ENCODE data around the gene FBXO31. TPM values are rescaled to one million over a fixed set of nuclear protein-coding genes. Genes with fewer than 3 reads are reported as not detected.

The FBXO31 gene
- total and polyA plus RNA-seq, 2 of the 13 experiments (the other 11 are each of a cell fraction or from before 2014, with no cell fraction given), result 92.4 to 101 TPM

DNA sequence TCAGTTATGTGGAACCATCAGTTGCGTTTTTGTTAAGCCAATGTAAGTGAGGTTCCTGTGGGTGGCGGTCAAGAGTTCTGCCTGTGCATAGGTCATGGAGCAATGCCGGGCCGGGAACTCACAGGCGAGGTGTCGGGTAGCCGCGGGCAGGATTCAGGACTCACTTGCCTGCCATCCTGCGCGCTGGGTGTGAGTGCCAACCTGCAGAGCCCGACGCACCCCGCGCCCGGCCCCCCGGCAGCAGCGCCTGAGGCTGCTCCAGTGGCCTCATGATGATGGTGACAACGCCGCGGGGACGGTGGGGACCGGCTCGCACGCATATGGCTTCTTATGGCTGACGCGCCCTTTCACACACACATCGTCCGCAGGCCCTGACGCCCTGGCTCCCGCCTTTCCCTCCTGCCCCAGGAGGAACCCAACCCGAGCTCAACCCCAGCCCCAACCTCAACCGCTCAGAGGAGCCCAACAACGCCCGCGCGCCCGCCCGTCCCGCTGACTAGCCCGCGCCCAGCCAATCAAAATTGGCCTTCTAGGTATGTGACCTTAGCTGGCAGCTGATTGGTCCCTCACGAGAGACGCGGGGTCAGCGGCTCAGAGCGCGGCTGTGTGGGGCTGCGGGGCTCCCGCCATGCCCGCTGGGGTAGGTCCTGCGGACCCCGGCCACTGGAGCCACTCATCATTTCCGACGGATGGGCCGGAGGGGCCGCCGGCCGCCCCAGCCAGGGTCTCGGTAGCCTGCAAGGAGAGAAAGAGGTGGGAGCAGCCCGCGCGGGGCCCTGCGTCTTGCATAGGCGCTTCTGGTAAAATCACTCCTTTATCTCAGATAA lies 66.4 kb downstream of the FBXO31 start, which contains the start of gene C16orf95 (continued):
- peak; percentile 77 for TF ChIP-seq DRAP1 (CRISPR knock-in tag; IDR thresholded peaks at IDR 0.05)
- no peak for TF ChIP-seq NFATC3 (CRISPR knock-in tag; IDR thresholded peaks at IDR 0.05)
- TF ChIP-seq CBX1 (IDR thresholded peaks at IDR 0.05; ENCODE audit: low read depth), result peak; percentile 51
- TF ChIP-seq, protein P1, sequence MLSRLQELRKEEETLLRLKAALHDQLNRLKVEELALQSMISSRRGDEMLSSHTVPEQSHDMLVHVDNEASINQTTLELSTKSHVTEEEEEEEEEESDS (CRISPR knock-in tag; IDR thresholded peaks at IDR 0.05; ENCODE audit: borderline replicate concordance), result no peak
- TF ChIP-seq, protein P2, sequence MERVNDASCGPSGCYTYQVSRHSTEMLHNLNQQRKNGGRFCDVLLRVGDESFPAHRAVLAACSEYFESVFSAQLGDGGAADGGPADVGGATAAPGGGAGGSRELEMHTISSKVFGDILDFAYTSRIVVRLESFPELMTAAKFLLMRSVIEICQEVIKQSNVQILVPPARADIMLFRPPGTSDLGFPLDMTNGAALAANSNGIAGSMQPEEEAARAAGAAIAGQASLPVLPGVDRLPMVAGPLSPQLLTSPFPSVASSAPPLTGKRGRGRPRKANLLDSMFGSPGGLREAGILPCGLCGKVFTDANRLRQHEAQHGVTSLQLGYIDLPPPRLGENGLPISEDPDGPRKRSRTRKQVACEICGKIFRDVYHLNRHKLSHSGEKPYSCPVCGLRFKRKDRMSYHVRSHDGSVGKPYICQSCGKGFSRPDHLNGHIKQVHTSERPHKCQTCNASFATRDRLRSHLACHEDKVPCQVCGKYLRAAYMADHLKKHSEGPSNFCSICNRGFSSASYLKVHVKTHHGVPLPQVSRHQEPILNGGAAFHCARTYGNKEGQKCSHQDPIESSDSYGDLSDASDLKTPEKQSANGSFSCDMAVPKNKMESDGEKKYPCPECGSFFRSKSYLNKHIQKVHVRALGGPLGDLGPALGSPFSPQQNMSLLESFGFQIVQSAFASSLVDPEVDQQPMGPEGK (CRISPR knock-in tag; IDR thresholded peaks at IDR 0.05), result peak; percentile 74
- TF ChIP-seq CENPBD1 (CRISPR knock-in tag; IDR thresholded peaks at IDR 0.05; ENCODE audit: borderline replicate concordance, low read depth), result no peak
- TF ChIP-seq TEAD2 (CRISPR knock-in tag; IDR thresholded peaks at IDR 0.05), result no peak
- peak; percentile 72 for TF ChIP-seq ZNF547 (CRISPR knock-in tag; IDR thresholded peaks at IDR 0.05)
- TF ChIP-seq, protein P3, sequence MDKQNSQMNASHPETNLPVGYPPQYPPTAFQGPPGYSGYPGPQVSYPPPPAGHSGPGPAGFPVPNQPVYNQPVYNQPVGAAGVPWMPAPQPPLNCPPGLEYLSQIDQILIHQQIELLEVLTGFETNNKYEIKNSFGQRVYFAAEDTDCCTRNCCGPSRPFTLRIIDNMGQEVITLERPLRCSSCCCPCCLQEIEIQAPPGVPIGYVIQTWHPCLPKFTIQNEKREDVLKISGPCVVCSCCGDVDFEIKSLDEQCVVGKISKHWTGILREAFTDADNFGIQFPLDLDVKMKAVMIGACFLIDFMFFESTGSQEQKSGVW (CRISPR knock-in tag; IDR thresholded peaks at IDR 0.05; ENCODE audit: borderline replicate concordance), result no peak
- peak; percentile 56; the same call in 1 of the 2 replicates for TF ChIP-seq ZNF609 (CRISPR knock-in tag; IDR thresholded peaks at IDR 0.05; ENCODE audit: borderline replicate concordance)
- TF ChIP-seq, protein P4, sequence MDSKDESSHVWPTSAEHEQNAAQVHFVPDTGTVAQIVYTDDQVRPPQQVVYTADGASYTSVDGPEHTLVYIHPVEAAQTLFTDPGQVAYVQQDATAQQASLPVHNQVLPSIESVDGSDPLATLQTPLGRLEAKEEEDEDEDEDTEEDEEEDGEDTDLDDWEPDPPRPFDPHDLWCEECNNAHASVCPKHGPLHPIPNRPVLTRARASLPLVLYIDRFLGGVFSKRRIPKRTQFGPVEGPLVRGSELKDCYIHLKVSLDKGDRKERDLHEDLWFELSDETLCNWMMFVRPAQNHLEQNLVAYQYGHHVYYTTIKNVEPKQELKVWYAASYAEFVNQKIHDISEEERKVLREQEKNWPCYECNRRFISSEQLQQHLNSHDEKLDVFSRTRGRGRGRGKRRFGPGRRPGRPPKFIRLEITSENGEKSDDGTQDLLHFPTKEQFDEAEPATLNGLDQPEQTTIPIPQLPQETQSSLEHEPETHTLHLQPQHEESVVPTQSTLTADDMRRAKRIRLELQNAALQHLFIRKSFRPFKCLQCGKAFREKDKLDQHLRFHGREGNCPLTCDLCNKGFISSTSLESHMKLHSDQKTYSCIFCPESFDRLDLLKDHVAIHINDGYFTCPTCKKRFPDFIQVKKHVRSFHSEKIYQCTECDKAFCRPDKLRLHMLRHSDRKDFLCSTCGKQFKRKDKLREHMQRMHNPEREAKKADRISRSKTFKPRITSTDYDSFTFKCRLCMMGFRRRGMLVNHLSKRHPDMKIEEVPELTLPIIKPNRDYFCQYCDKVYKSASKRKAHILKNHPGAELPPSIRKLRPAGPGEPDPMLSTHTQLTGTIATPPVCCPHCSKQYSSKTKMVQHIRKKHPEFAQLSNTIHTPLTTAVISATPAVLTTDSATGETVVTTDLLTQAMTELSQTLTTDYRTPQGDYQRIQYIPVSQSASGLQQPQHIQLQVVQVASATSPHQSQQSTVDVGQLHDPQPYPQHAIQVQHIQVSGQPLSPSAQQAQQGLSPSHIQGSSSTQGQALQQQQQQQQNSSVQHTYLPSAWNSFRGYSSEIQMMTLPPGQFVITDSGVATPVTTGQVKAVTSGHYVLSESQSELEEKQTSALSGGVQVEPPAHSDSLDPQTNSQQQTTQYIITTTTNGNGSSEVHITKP (CRISPR knock-in tag; IDR thresholded peaks at IDR 0.05; ENCODE audit: low read depth), result no peak
- TF ChIP-seq, protein P5, sequence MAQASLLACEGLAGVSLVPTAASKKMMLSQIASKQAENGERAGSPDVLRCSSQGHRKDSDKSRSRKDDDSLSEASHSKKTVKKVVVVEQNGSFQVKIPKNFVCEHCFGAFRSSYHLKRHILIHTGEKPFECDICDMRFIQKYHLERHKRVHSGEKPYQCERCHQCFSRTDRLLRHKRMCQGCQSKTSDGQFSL (CRISPR knock-in tag; IDR thresholded peaks at IDR 0.05), result no peak
- TF ChIP-seq, protein P6, sequence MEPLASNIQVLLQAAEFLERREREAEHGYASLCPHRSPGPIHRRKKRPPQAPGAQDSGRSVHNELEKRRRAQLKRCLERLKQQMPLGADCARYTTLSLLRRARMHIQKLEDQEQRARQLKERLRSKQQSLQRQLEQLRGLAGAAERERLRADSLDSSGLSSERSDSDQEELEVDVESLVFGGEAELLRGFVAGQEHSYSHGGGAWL (CRISPR knock-in tag; IDR thresholded peaks at IDR 0.05), result peak; percentile 77

Data from HepG2 (cell line).